Neural cell (in vitro differentiated cells): ENCODE measurements around the gene MYO1H. TPM values are rescaled to one million over a fixed set of nuclear protein-coding genes. Genes with fewer than 3 reads are reported as not detected.

Experiments used
- H2AFZ ChIP-seq: fragments of 200-600, 300-800 bp; sonication (generic), shearing (Covaris generic); 2 replicates; pipeline ENCODE4 v1.6.0; 2014; ENCODE audit warnings: low read depth, mild to moderate bottlenecking, antibody characterized with exemption, low read length, moderate library complexity
- H3F3A ChIP-seq: fragments of 200-600 bp; shearing (Covaris generic); 2 replicates; pipeline ENCODE4 v1.6.1; 2016; ENCODE audit warnings: mild to moderate bottlenecking, moderate library complexity, mixed read lengths, antibody characterized with exemption, low read length; ENCODE audit not compliant: insufficient read depth, poor library complexity, severe bottlenecking
- H3K27ac ChIP-seq: fragments of 200-600, 300-800 bp; sonication (generic), shearing (Covaris generic); 2 replicates; pipeline ENCODE4 v1.5.1; 2014; ENCODE audit warnings: mild to moderate bottlenecking, low read length, moderate library complexity
- H3K27me3 ChIP-seq: fragments of 300-800, 200-600 bp; sonication (generic), shearing (Covaris generic); 2 replicates; pipeline ENCODE4 v1.6.0; 2014; ENCODE audit warnings: mild to moderate bottlenecking, low read depth, low read length, moderate library complexity; ENCODE audit not compliant: insufficient read depth
- H3K36me3 ChIP-seq: fragments of 300-800, 200-600 bp; sonication (generic), shearing (Covaris generic); 2 replicates; pipeline ENCODE4 v1.5.1; 2014; ENCODE audit warnings: mild to moderate bottlenecking, antibody characterized with exemption, low read length, moderate library complexity; ENCODE audit not compliant: insufficient read depth
- H3K4me2 ChIP-seq: fragments of 300-800, 200-600 bp; sonication (generic), shearing (Covaris generic); 2 replicates; pipeline ENCODE4 v1.6.0; 2014; ENCODE audit warnings: mild to moderate bottlenecking, low read length
- H3K4me3 ChIP-seq: fragments of 300-800, 200-600 bp; sonication (generic), shearing (Covaris generic); 2 replicates; pipeline ENCODE4 v1.5.1; 2014; ENCODE audit warnings: mild to moderate bottlenecking, low read length, moderate library complexity
- H3K79me2 ChIP-seq: fragments of 200-600 bp; shearing (Covaris generic); replicated peaks from 2 replicates; pipeline ENCODE4 v1.6.0; 2014; ENCODE audit warnings: mild to moderate bottlenecking, low read length, moderate library complexity; ENCODE audit not compliant: insufficient read depth
- H3K9ac ChIP-seq: fragments of 300-800, 200-600 bp; sonication (generic), shearing (Covaris generic); 2 replicates; pipeline ENCODE4 v1.6.1; 2016; ENCODE audit warnings: mild to moderate bottlenecking, low read length, mixed read lengths
- H3K9me2 ChIP-seq: fragments of 200-600 bp; shearing (Covaris generic); 2 replicates; pipeline ENCODE4 v1.6.1; 2016; ENCODE audit warnings: mild to moderate bottlenecking, low read length, mixed read lengths; ENCODE audit not compliant: insufficient read depth
- H3K9me3 ChIP-seq: fragments of 200-600, 300-800 bp; sonication (generic), shearing (Covaris generic); 2 replicates; pipeline ENCODE4 v1.6.1; 2016; ENCODE audit warnings: mild to moderate bottlenecking, mixed run types, low read length, moderate library complexity, mixed read lengths
- H4K20me1 ChIP-seq: fragments of 200-600 bp; shearing (Covaris generic); 2 replicates; pipeline ENCODE4 v1.6.1; 2016; ENCODE audit warnings: mild to moderate bottlenecking, mixed run types; ENCODE audit not compliant: insufficient read depth
- EP300 ChIP-seq: fragments of 450-650 bp; conservative IDR thresholded peaks from 2 replicates; pipeline ENCODE4 v1.6.1; 2014; ENCODE audit warnings: antibody characterized with exemption, mild to moderate bottlenecking, moderate library complexity; ENCODE audit not compliant: poor library complexity, severe bottlenecking
- EZH2 ChIP-seq: fragments of 200-600, 300-800 bp; shearing (Covaris generic), sonication (generic); IDR thresholded peaks from 2 replicates; pipeline ENCODE4 v1.6.1; 2014; ENCODE audit warnings: antibody characterized with exemption, low read length, borderline replicate concordance, mild to moderate bottlenecking; ENCODE audit not compliant: insufficient read depth, poor library complexity, severe bottlenecking
- MXI1 ChIP-seq: fragments of 450-650 bp; conservative IDR thresholded peaks from 2 replicates; pipeline ENCODE4 v1.6.1; 2014; ENCODE audit warnings: antibody characterized with exemption, mild to moderate bottlenecking; ENCODE audit not compliant: poor library complexity, severe bottlenecking
- POLR2AphosphoS5 ChIP-seq: IDR thresholded peaks from 2 replicates; pipeline ENCODE4 v1.6.1; 2012
- RAD21 ChIP-seq: fragments of 450-650 bp; conservative IDR thresholded peaks from 2 replicates; pipeline ENCODE4 v1.6.1; 2014; ENCODE audit warnings: antibody characterized with exemption, mild to moderate bottlenecking, moderate library complexity
- REST ChIP-seq: IDR thresholded peaks from 2 replicates; pipeline ENCODE4 v1.6.1; 2012; ENCODE audit warnings: borderline replicate concordance
- SMC3 ChIP-seq: fragments of 450-650 bp; conservative IDR thresholded peaks from 2 replicates; pipeline ENCODE4 v1.6.1; 2014; ENCODE audit warnings: antibody characterized with exemption, mild to moderate bottlenecking, moderate library complexity; ENCODE audit not compliant: poor library complexity
- TAF1 ChIP-seq: IDR thresholded peaks from 2 replicates; pipeline ENCODE4 v1.6.1; 2012; ENCODE audit warnings: low read depth
- polyA plus RNA-seq: library from polyadenylated mRNA; depleted of rRNA; stranded (reverse); fragments of >200 nt; gene quantifications from 2 replicates; pipeline ENCODE4 v1.2.3, GENCODE V29; 2014
- TF ChIP-seq, protein P1 (sequence below): fragments of 450-650 bp; IDR thresholded peaks from 2 replicates; pipeline ENCODE4 v1.5.1; 2014; ENCODE audit warnings: antibody characterized with exemption, mild to moderate bottlenecking, moderate library complexity; ENCODE audit not compliant: poor library complexity, severe bottlenecking

The MYO1H gene
- polyA plus RNA-seq, 1 donor from 2014 or later, result 10.6 TPM

DNA sequence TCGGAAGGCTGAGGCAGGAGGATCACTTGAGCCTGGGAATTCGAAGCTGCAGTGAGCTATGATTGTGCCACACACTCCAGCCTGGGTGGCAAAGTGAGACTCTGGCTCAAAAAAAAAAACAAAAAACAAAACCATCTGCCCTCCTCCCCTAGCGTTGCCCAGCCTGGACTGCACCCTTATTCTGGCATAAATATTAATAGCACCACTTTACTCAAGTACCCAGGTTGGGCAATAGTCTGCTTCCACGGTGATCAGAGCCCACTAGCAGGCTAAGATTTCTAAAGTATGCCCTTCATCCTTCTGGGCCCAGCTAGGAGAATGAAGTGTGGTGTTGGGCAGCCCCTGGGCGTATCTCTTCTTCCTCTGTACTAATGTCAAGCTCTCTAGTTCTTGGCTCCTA lies 96.1 kb downstream of the MYO1H start:
- H3K4me2 ChIP-seq, result no peak overlapping the region
- H3K9me3 ChIP-seq, result no peaks in the 10 kb centered on the region
- H3F3A ChIP-seq, result peaks cover 7% of the 10 kb centered on the region
- no peak overlapping the region for H2AFZ ChIP-seq
- no peaks in the 10 kb centered on the region for H3K79me2 ChIP-seq
- H3K27ac ChIP-seq, result no peak overlapping the region
- H3K9ac ChIP-seq, result no peak overlapping the region
- no peaks in the 10 kb centered on the region for H3K9me2 ChIP-seq
- no peaks in the 10 kb centered on the region for H4K20me1 ChIP-seq
- no peaks in the 10 kb centered on the region for H3K36me3 ChIP-seq
- H3K4me3 ChIP-seq, result no peak overlapping the region
- no peaks in the 10 kb centered on the region for H3K27me3 ChIP-seq
- TF ChIP-seq REST, result no peak
- TF ChIP-seq MXI1, result no peak
- no peak for TF ChIP-seq EZH2
- TF ChIP-seq TAF1, result no peak
- TF ChIP-seq, protein P1, sequence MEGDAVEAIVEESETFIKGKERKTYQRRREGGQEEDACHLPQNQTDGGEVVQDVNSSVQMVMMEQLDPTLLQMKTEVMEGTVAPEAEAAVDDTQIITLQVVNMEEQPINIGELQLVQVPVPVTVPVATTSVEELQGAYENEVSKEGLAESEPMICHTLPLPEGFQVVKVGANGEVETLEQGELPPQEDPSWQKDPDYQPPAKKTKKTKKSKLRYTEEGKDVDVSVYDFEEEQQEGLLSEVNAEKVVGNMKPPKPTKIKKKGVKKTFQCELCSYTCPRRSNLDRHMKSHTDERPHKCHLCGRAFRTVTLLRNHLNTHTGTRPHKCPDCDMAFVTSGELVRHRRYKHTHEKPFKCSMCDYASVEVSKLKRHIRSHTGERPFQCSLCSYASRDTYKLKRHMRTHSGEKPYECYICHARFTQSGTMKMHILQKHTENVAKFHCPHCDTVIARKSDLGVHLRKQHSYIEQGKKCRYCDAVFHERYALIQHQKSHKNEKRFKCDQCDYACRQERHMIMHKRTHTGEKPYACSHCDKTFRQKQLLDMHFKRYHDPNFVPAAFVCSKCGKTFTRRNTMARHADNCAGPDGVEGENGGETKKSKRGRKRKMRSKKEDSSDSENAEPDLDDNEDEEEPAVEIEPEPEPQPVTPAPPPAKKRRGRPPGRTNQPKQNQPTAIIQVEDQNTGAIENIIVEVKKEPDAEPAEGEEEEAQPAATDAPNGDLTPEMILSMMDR, result no peak
- TF ChIP-seq POLR2AphosphoS5, result no peak
- no peak for TF ChIP-seq EP300
- no peak for TF ChIP-seq RAD21
- TF ChIP-seq SMC3, result no peak

- Histone ChIP-seq H4K20me1 (no peaks in the 10 kb centered on the region), H3K9me3 (no peaks in the 10 kb centered on the region), H2AFZ (no peak overlapping the region), H3K4me3 (no peak overlapping the region), H3K4me2 (no peak overlapping the region), H3K9me2 (no peaks in the 10 kb centered on the region), H3K9ac (no peak overlapping the region), H3F3A (peaks cover 7% of the 10 kb centered on the region), H3K36me3 (no peaks in the 10 kb centered on the region), H3K79me2 (no peaks in the 10 kb centered on the region), H3K27me3 (no peaks in the 10 kb centered on the region), H3K27ac (no peak overlapping the region)
- TF ChIP-seq POLR2AphosphoS5, result no peak
- no peak for TF ChIP-seq RAD21
- TF ChIP-seq REST, result no peak
- no peak for TF ChIP-seq EZH2
- no peak for TF ChIP-seq SMC3
- no peak for TF ChIP-seq TAF1
- TF ChIP-seq, protein P1, result no peak
- TF ChIP-seq EP300, result no peak
Observed at GRCh38 chr12:109444259-109444658, 96.6 kb downstream of the MYO1H start.
